NCI-H2029 treated with DMSO at 0.1 percent for 48 hours (cell line): ENCODE results near the gene CDC26.
"Not testable (repeated sequence)": the region's sequence is repeated elsewhere in the genome, so short reads cannot be mapped to it uniquely, and the experiment has no call there.

Source experiments
- DNase-seq: peaks from one replicate; lab custom pipeline; 2025; lab: John Stamatoyannopoulos, UW

The CDC26 gene

GRCh38 chr9:113238859-113239232 is 36.5 kb downstream of the CDC26 start:
- DNase-seq = no peak

- DNase-seq = no peak
Observed at GRCh38 chr9:113238202-113238858, 37.0 kb downstream of the CDC26 start.

- DNase-seq = no peak
Observed at GRCh38 chr9:113237026-113237425, 38.3 kb downstream of the CDC26 start.

GRCh38 chr9:113235701-113236255 is 39.6 kb downstream of the CDC26 start:
- not testable (repeated sequence) for DNase-seq

- DNase-seq = no peak
Observed at GRCh38 chr9:113231701-113232100, 43.7 kb downstream of the CDC26 start.

- DNase-seq = peak; percentile 38
Observed at GRCh38 chr9:113228130-113228665, 47.2 kb downstream of the CDC26 start.

- DNase-seq = no peak
Observed at GRCh38 chr9:113227436-113227835, 47.9 kb downstream of the CDC26 start.

- no peak for DNase-seq
Observed at GRCh38 chr9:113223963-113224362, 51.4 kb downstream of the CDC26 start.

GRCh38 chr9:113222482-113222841 is 52.9 kb downstream of the CDC26 start:
- no peak for DNase-seq

GRCh38 chr9:113221800-113222481 is 53.4 kb downstream of the CDC26 start:
- no peak for DNase-seq

- DNase-seq = peak; percentile 94
Observed at GRCh38 chr9:113221003-113221799, 54.2 kb downstream of the CDC26 start, which contains the start of the genes FKBP15 and SLC31A1. FKBP15 (minus strand) TSS chr9:113221277; CDS start chr9:113221243, 34 bp downstream. SLC31A1 (plus strand) TSS chr9:113221544; CDS start chr9:113256149, 34,605 bp downstream.

GRCh38 chr9:113220467-113221002 is 54.8 kb downstream of the CDC26 start:
- DNase-seq = no peak

GRCh38 chr9:113219969-113220368 is 55.4 kb downstream of the CDC26 start:
- DNase-seq = no peak

- DNase-seq = no peak
Observed at GRCh38 chr9:113219186-113219936, 56.0 kb downstream of the CDC26 start.
